Keratinocyte (primary cell): ENCODE data around the gene CLEC3B. TPM values are rescaled to one million over a fixed set of nuclear protein-coding genes. Genes with fewer than 3 reads are reported as not detected.
"Not testable (repeated sequence)": the region's sequence is repeated elsewhere in the genome, so short reads cannot be mapped to it uniquely, and the experiment has no call there.

Experiments used
- DNase-seq: peaks from one replicate; pipeline ENCODE4 v3.0.0-alpha.2; 2011; ENCODE audit warnings: low read depth, missing footprints, low spot score
- FAIRE-seq: peaks from 2 replicates; lab custom pipeline; 2011; peaks lifted over from hg19 to GRCh38; lab: Jason Lieb, UNC
- H2AFZ ChIP-seq: 2 replicates; pipeline ENCODE4 v1.6.0; 2012; ENCODE audit warnings: low read length, control low read depth, inconsistent platforms; ENCODE audit not compliant: control insufficient read depth
- H3K27ac ChIP-seq: 2 replicates; pipeline ENCODE4 v1.5.1; 2011; ENCODE audit warnings: low read length; ENCODE audit not compliant: control insufficient read depth, insufficient read depth
- H3K27me3 ChIP-seq: 3 replicates; pipeline ENCODE4 v1.6.0; 2011; ENCODE audit warnings: low read length; ENCODE audit not compliant: control insufficient read depth, insufficient read depth; ENCODE audit errors: extremely low read depth
- H3K36me3 ChIP-seq, 2 experiments: 2 replicates in 1 of 2; 3 replicates in 1 of 2; pipeline ENCODE4 v1.5.1; 2011; ENCODE audit warnings: low read length in 2 of 2, mild to moderate bottlenecking in 1 of 2; ENCODE audit not compliant: control insufficient read depth in 2 of 2, insufficient read depth in 2 of 2; ENCODE audit errors: extremely low read depth in 1 of 2
- H3K4me1 ChIP-seq: 3 replicates; pipeline ENCODE4 v1.5.1; 2011; ENCODE audit warnings: low read length; ENCODE audit not compliant: control insufficient read depth, insufficient read depth; ENCODE audit errors: extremely low read depth
- H3K4me2 ChIP-seq: 3 replicates; pipeline ENCODE4 v1.6.0; 2011; ENCODE audit warnings: low read depth, low read length; ENCODE audit not compliant: control insufficient read depth, insufficient read depth; ENCODE audit errors: extremely low read depth
- H3K4me3 ChIP-seq, 3 experiments: fragments of 200-600 bp in 1 of 3; sonication (generic) in 1 of 3; 2 replicates in 2 of 3; 3 replicates in 1 of 3; pipeline ENCODE4 v1.5.1; 2011 to 2016; ENCODE audit warnings: low read length in 3 of 3, mild to moderate bottlenecking in 3 of 3, control low read depth in 2 of 3, inconsistent platforms in 1 of 3, low read depth in 1 of 3, mixed read lengths in 1 of 3, mixed run types in 1 of 3, moderate library complexity in 1 of 3; ENCODE audit not compliant: control insufficient read depth in 2 of 3, insufficient read depth in 2 of 3; ENCODE audit errors: extremely low read depth in 1 of 3
- H3K79me2 ChIP-seq: 2 replicates; pipeline ENCODE4 v1.6.0; 2012; ENCODE audit warnings: low read length; ENCODE audit not compliant: control insufficient read depth, insufficient read depth
- H3K9ac ChIP-seq: 3 replicates; pipeline ENCODE4 v1.6.0; 2011; ENCODE audit warnings: low read length; ENCODE audit not compliant: control insufficient read depth, insufficient read depth; ENCODE audit errors: extremely low read depth
- H3K9me1 ChIP-seq: 3 replicates; pipeline ENCODE4 v1.6.0; 2011; ENCODE audit warnings: low read length; ENCODE audit not compliant: control insufficient read depth, insufficient read depth; ENCODE audit errors: extremely low read depth
- H3K9me3 ChIP-seq: 2 replicates; pipeline ENCODE4 v1.5.1; 2012; ENCODE audit warnings: low read depth, low read length; ENCODE audit not compliant: control insufficient read depth
- H4K20me1 ChIP-seq: 3 replicates; pipeline ENCODE4 v1.6.0; 2011; ENCODE audit warnings: low read length; ENCODE audit not compliant: control insufficient read depth, insufficient read depth; ENCODE audit errors: extremely low read depth
- CTCF ChIP-seq, 3 experiments: IDR thresholded peaks in 1 of 3; conservative IDR thresholded peaks in 1 of 3; optimal IDR thresholded peaks in 1 of 3; 2 replicates in 2 of 3; 3 replicates in 1 of 3; pipeline versions ENCODE3 to v1.5.1; 2011; ENCODE audit warnings: low read length in 3 of 3, mild to moderate bottlenecking in 3 of 3, moderate library complexity in 2 of 3, control low read depth in 1 of 3, inconsistent platforms in 1 of 3; ENCODE audit not compliant: insufficient read depth in 2 of 3; ENCODE audit errors: extremely low read depth in 1 of 3
- EZH2 ChIP-seq: IDR thresholded peaks from one replicate; pipeline ENCODE4 v1.6.1; 2012; ENCODE audit warnings: inconsistent platforms, mild to moderate bottlenecking, low read length, moderate library complexity
- dilution Hi-C: fragments of 300-500 bp; cut with MboI; formaldehyde crosslinking; loops from one replicate; pipeline ENCODE4 v1.7.0; 2020; ENCODE audit warnings: low sequenced_read_pairs; ENCODE audit not compliant: extremely low pct_ligation_motif_present
- polyA plus RNA-seq, 5 experiments: library from polyadenylated mRNA; depleted of rRNA in 3 of 5; stranded (reverse) in 3 of 5; stranded (forward) in 1 of 5; unstranded in 1 of 5; fragments of >200 nt; gene quantifications; 1 replicate in 1 of 5; 2 replicates in 3 of 5; 3 replicates in 1 of 5; pipeline versions ENCODE4 v1.2.1 to v1.2.3, GENCODE V29; 2011 to 2012; ENCODE audit warnings: missing spikeins in 2 of 5, low read depth in 1 of 5, low replicate concordance in 1 of 5

Gene CLEC3B
- polyA plus RNA-seq, 1 donor (not counting 4 experiments of a cell fraction or from before 2014, with no cell fraction given) = not detected

- Histone ChIP-seq H2AFZ (no peak overlapping the region), H3K27ac (peak overlapping the region; percentile 90), H3K4me2 (peak overlapping the region; percentile 77), H3K4me1 (peaks cover 63% of the 10 kb centered on the region), H3K9me1 (peaks cover 7% of the 10 kb centered on the region), H3K36me3 (peaks cover 2 to 12% of the 10 kb centered on the region in 2 experiments), H3K9ac (peak overlapping the region; percentile 71), H3K9me3 (no peaks in the 10 kb centered on the region), H4K20me1 (peaks cover 18% of the 10 kb centered on the region), H3K27me3 (no peaks in the 10 kb centered on the region), H3K4me3 (peak overlapping the region in 2 of 3 experiments; percentile 8 to 31), H3K79me2 (peaks cover 82% of the 10 kb centered on the region)
- no peak for DNase-seq
- dilution Hi-C loops = no loop called here
- TF ChIP-seq EZH2 (no peak), CTCF (optimal IDR thresholded peaks at IDR 0.05 in 1 of 3, IDR thresholded peaks at IDR 0.05 in 1 of 3, conservative IDR thresholded peaks at IDR 0.05 in 1 of 3; ENCODE audit: extremely low read depth in 1 of 3, insufficient read depth in 2 of 3, low read length in 3 of 3) (peak in 1 of 3 experiments; percentile 5)
- peak; percentile 64 for FAIRE-seq
Measured at GRCh38 chr3:44983484-44983941, 42.6 kb upstream of the CLEC3B start.

DNA sequence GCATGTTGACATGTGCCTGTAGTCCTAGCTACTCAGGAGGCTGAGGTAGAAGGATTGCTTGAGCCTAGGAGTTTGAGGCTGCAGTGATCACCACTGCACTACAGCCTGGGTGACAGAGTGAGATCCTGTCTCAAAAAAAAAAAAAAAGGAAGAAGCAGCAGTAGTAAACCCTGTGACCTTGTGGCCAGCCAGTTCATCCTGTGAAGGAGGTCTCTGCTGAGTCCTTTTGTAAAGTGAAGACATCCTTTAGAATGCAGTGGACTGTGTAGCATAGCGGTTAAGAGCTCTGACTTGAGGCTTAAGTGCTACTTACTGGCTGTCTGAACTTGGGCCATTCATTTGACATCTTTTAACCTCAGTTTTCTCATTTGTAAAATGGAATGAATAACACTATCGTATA, 41.8 kb upstream of the CLEC3B start:
- H3K4me3 ChIP-seq = no peak overlapping the region
- peaks cover 7% of the 10 kb centered on the region for H3K9me1 ChIP-seq
- H2AFZ ChIP-seq = no peak overlapping the region
- dilution Hi-C loops = no loop called here
- FAIRE-seq = no peak
- DNase-seq = no peak
- peaks cover 18% of the 10 kb centered on the region for H4K20me1 ChIP-seq
- peaks cover 58% of the 10 kb centered on the region for H3K4me1 ChIP-seq
- H3K4me2 ChIP-seq = peak overlapping the region; percentile 77
- TF ChIP-seq EZH2 = no peak
- TF ChIP-seq CTCF (optimal IDR thresholded peaks at IDR 0.05 in 1 of 3, IDR thresholded peaks at IDR 0.05 in 1 of 3, conservative IDR thresholded peaks at IDR 0.05 in 1 of 3; ENCODE audit: extremely low read depth in 1 of 3, insufficient read depth in 2 of 3, low read length in 3 of 3) = no peak
- no peaks in the 10 kb centered on the region for H3K9me3 ChIP-seq
- peaks cover 4 to 9% of the 10 kb centered on the region in 2 experiments for H3K36me3 ChIP-seq
- H3K79me2 ChIP-seq = peaks cover 82% of the 10 kb centered on the region
- no peak overlapping the region for H3K9ac ChIP-seq
- H3K27ac ChIP-seq = peak overlapping the region; percentile 90
- no peaks in the 10 kb centered on the region for H3K27me3 ChIP-seq

DNA sequence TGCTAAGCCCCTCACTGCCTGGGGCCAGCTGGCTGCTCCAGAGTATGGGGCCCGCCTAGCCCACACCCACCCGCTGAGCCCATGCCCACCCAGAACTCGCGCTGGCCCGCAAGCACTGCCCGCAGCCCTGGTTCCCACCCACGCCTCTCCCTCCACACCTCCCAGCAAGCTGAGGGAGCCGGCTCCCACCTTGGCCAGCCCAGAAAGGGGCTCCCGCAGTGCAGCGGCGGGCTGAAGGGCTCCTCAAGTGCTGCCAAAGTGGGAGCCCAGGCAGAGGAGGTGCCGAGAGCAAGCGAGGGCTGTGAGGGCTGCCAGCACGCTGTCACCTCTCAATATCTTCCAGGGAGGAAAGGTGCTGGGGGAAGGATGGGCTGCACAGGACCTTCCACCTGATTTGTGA, 39.8 kb upstream of the CLEC3B start:
- H3K4me2 ChIP-seq, H2AFZ ChIP-seq, H3K4me3 ChIP-seq, H3K9me1 ChIP-seq, FAIRE-seq, H3K9me3 ChIP-seq, H3K9ac ChIP-seq, H3K27ac ChIP-seq, dilution Hi-C loops, H3K27me3 ChIP-seq, DNase-seq: not testable (repeated sequence)
- peaks cover 70% of the 10 kb centered on the region for H3K79me2 ChIP-seq
- H4K20me1 ChIP-seq = peaks cover 18% of the 10 kb centered on the region
- H3K4me1 ChIP-seq = peaks cover 39% of the 10 kb centered on the region
- peaks cover 12 to 24% of the 10 kb centered on the region in 2 experiments for H3K36me3 ChIP-seq
